ENCODE results near the gene SHC3.

GRCh38 chr9:89079391-89079790 is 99.2 kb downstream of the SHC3 start:
- TF ChIP-seq EZH2 (IDR thresholded peaks at IDR 0.05; ENCODE audit: low read length, unreplicated experiment) = no peak
- TF ChIP-seq CTCF (conservative IDR thresholded peaks at IDR 0.05; ENCODE audit: low read depth, low read length) = no peak
